Vagina (tissue), 2 donors: ENCODE data around the gene RASSF6.
"Not testable (repeated sequence)": the region's sequence is repeated elsewhere in the genome, so short reads cannot be mapped to it uniquely, and the experiment has no call there.

Source experiments
- POLR2AphosphoS5 ChIP-seq, 2 donors: sonication (generic); formaldehyde crosslinking; IDR thresholded peaks; one replicate each; pipeline ENCODE4 v1.9.0; 2017; ENCODE audit warnings: antibody characterized with exemption in 2 of 2, mild to moderate bottlenecking in 2 of 2, low read depth in 1 of 2; ENCODE audit not compliant: insufficient read depth in 1 of 2
- TF ChIP-seq, protein P1 (sequence below), 3 experiments: fragments of 450-650 bp in 2 of 3; fragments of 200-600 bp in 1 of 3; sonication (generic) in 1 of 3; IDR thresholded peaks; one replicate each; pipeline ENCODE4 v1.5.1; 2017 to 2019; ENCODE audit warnings: antibody characterized with exemption in 3 of 3, mild to moderate bottlenecking in 2 of 3, moderate library complexity in 2 of 3

DNA sequence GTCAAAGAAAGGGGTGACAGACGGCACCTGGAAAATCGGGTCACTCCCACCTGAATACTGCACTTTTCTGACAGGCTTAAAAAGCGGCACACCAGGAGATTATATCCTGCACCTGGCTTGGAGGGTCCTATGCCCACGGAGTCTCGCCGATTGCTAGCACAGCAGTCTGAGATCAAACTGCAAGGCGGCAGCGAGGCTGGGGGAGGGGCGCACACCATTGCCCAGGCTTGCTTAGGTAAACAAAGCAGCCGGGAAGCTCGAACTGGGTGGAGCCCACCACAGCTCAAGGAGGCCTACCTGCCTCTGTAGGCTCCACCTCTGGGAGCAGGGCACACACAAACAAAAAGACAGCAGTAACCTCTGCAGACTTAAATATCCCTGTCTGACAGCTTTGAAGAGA, 69.4 kb downstream of the RASSF6 start:
- TF ChIP-seq, protein P1, sequence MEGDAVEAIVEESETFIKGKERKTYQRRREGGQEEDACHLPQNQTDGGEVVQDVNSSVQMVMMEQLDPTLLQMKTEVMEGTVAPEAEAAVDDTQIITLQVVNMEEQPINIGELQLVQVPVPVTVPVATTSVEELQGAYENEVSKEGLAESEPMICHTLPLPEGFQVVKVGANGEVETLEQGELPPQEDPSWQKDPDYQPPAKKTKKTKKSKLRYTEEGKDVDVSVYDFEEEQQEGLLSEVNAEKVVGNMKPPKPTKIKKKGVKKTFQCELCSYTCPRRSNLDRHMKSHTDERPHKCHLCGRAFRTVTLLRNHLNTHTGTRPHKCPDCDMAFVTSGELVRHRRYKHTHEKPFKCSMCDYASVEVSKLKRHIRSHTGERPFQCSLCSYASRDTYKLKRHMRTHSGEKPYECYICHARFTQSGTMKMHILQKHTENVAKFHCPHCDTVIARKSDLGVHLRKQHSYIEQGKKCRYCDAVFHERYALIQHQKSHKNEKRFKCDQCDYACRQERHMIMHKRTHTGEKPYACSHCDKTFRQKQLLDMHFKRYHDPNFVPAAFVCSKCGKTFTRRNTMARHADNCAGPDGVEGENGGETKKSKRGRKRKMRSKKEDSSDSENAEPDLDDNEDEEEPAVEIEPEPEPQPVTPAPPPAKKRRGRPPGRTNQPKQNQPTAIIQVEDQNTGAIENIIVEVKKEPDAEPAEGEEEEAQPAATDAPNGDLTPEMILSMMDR (IDR thresholded peaks at IDR 0.05): not testable (repeated sequence)
- TF ChIP-seq POLR2AphosphoS5 (IDR thresholded peaks at IDR 0.05; ENCODE audit: insufficient read depth in 1 of 2, low read depth in 1 of 2): not testable (repeated sequence)
